ENCODE results near the gene RAD54L.

DNA sequence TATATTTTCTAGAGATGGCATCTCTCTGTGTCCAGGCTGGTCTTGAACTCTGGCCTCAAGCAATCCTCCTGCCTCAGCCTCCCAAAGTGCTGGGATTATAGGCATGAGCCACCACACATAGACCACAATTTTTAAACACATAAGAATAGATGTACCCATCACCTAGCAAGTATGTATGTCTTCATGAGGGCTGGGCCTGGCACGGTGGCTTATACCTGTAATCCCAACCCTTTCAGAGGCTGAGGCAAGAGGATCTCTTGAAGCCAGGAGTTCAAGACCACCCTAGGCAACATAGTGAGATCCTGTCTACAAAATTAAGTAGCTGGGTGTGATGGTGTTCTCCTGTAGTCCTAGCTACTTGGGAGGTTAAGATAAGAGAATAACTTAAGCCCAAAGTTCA, 69.8 kb downstream of the RAD54L start:
- TF ChIP-seq CTCF (conservative IDR thresholded peaks at IDR 0.05) (no peak), EZH2 (IDR thresholded peaks at IDR 0.05; ENCODE audit: low read depth) (no peak)

All from PC-9 (cell line).